Measurements from ENCODE around the gene RGS6.

DNA sequence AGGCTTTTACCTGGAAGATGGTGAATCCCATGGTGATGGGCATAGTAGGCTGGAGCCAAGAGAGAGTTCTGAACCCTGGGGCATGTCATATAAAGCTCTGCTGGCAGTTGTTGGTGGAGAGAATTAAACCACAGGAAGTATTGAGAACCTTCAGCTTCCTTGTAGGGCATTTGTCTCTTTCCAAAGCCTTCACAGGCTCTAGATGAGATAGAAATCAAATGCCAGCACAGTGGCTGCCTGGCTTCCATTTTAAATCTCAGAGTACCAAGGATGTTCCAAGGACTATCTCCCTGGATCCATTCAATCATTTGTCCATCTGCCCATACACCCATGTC, 592.0 kb downstream of the RGS6 start:
- TF ChIP-seq, protein P1, sequence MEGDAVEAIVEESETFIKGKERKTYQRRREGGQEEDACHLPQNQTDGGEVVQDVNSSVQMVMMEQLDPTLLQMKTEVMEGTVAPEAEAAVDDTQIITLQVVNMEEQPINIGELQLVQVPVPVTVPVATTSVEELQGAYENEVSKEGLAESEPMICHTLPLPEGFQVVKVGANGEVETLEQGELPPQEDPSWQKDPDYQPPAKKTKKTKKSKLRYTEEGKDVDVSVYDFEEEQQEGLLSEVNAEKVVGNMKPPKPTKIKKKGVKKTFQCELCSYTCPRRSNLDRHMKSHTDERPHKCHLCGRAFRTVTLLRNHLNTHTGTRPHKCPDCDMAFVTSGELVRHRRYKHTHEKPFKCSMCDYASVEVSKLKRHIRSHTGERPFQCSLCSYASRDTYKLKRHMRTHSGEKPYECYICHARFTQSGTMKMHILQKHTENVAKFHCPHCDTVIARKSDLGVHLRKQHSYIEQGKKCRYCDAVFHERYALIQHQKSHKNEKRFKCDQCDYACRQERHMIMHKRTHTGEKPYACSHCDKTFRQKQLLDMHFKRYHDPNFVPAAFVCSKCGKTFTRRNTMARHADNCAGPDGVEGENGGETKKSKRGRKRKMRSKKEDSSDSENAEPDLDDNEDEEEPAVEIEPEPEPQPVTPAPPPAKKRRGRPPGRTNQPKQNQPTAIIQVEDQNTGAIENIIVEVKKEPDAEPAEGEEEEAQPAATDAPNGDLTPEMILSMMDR (IDR thresholded peaks at IDR 0.05): no peak
- TF ChIP-seq POLR2A (IDR thresholded peaks at IDR 0.05): no peak
